ENCODE measurements around the gene MFSD6.

GRCh38 chr2:190457256-190457655, 49.1 kb downstream of the MFSD6 start:
- no peak for TF ChIP-seq CTCF (tag by site-specific recombination; IDR thresholded peaks at IDR 0.05)
- TF ChIP-seq ZNF449 (tag by site-specific recombination; IDR thresholded peaks at IDR 0.05): no peak
- TF ChIP-seq ZNF138 (tag by site-specific recombination; IDR thresholded peaks at IDR 0.05; ENCODE audit: borderline replicate concordance): no peak
- TF ChIP-seq KLF10 (tag by site-specific recombination; IDR thresholded peaks at IDR 0.05): no peak
- no peak for TF ChIP-seq REST (tag by site-specific recombination; IDR thresholded peaks at IDR 0.05)
- TF ChIP-seq TSHZ1 (tag by site-specific recombination; IDR thresholded peaks at IDR 0.05; ENCODE audit: borderline replicate concordance): no peak
- TF ChIP-seq ZNF704 (tag by site-specific recombination; IDR thresholded peaks at IDR 0.05): no peak
- TF ChIP-seq ZNF658 (tag by site-specific recombination; IDR thresholded peaks at IDR 0.05): no peak
